Stimulated activated CD4-positive, alpha-beta T cell treated with anti-CD3 and anti-CD28 coated beads, Interleukin-15, amount 100 ng/mL, for 24 hours (primary cell): Measurements from ENCODE around the gene PKNOX2.
"Not testable (repeated sequence)": the region's sequence is repeated elsewhere in the genome, so short reads cannot be mapped to it uniquely, and the experiment has no call there.

Source experiments
- DNase-seq: peaks from one replicate; pipeline ENCODE4 v3.0.0-alpha.2; 2020

Gene PKNOX2

DNA sequence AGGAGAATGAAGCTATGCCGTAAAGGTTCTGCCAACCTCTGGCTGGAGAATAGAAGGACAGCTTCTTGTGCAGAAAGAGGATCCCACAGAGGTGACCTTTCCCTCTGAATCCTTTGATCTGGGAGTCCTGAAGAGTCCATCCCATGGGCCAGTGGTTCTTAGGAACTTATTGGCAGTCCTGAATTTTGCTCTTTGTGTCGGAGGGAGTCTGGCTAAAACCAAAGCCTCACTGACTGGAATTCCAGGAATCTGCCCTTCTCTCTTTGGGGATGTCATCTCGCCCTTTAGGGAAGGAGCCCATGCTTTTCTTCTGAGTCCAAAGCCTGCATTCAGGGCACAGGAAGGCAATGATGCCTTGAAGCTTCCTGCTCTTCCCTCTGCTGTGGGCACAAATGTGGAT lies 45.5 kb downstream of the PKNOX2 start:
- DNase-seq: no peak

DNA sequence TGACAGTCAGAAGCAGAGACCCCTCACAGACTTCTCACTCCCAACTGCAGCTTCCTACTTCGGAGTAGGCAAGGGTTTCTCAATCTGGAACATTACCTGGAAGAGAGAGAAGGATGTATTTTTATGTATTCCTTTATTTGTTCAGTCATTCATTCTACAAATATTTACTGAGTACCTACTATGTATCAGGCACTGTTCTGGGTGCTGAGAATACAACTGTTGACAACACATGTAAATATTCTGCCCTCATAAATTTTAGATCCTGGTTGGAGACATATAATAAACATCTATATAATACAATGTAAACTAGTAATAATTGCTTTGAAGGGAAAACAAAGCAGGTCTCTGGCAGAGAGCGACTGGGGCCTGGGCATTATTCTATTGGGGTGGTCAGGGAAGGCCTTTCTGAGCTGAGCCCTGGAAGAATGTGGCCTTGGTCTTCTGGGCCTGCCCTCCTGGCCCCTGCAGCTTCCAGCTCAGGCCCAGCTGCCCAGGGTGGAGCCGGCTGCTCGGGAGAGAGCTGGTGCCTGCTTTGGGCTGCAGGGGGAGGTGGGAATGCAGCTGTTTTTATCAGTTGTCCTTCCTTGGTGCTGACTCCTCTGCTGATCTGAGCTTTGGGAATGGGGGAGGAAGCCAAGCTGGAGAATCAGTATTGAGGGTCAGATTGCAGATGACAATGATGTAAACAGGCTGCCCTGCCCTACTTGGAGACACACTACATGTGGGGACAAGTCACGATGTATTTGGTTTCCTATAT lies 46.8 kb downstream of the PKNOX2 start:
- DNase-seq: no peak

DNA sequence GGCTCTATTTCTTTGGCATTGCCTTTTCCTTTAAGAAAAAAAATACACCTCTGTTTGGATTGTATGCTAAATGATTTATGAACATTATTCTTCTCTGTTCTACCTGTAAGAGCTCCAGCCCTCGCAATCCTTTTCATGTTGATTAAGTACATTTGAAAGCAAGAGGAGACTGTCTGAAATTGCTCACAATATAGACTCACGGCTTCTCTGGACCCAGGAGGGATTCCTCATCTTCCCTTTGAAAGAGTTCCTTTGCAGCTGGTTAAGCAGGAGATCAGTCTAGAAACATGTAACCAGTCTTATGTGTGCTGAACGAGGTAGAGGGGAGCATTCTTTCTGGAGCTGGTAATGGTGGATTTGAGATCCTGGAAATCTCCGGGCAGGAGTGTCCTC lies 47.4 kb downstream of the PKNOX2 start:
- no peak for DNase-seq

DNA sequence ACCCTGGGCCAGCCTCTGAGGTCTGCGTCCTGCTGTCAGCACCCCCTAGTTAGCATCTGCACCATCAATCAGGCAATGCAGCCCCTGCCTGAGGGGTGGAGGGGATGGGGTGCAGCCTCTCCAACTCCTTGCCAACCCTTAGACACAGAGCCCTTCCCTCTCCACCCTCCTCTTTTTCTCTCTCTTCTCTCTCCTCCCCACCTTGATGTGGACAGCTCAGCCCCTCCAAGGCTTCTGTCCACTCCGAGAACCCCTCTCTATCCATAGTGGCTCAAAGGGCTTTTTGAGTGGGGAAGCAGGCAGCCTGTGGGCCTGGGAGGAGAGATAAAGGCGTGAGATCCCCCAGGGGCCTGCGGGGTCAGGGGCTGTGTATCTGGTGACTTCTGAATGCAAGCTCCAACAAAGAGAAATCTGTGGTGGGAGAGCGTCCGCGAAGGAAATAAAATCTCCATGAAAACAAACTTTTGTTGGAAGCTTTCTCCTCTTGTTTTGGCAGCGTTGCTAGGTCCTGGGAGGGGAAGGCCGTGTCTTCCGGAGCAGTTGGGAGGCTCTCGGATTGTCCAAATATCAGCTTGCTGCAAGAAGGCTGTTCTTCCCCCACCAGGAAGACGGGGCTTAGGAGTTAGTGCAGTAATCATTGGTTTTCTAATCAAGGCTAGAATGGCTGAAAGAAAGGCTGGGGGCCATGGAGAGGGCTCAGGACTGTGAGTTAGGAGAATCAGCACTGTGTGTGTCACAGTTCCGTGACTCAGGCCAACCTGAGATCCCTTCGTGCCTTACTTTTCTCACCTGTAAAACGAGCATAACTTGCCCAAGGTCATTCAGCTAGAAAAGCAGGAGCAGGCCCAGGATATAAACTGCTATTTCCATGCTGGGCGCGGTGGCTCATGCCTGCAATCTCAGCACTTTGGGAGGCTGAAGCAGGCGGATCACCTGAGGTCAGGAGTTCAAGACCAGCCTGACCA lies 50.3 kb downstream of the PKNOX2 start:
- DNase-seq: no peak

DNA sequence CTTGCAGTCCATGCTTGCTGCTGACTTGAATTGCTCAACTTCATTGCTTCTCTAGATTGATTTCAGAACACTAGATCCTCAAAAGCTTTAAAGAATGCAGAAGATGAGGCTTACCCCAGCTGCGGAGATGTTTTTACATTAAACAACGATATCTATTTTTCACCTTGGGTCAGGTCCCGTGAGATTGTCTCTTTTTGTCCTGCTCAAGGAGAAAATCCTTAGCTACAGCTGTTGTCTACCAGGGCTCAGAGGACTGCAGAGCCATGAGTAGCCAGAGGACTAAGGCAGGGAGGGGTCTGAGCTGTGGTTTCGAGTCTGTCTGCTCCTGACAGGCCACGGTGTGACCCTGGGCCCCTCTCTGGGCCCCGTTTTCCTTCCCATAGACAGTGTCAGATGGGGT lies 51.4 kb downstream of the PKNOX2 start:
- DNase-seq: no peak

DNA sequence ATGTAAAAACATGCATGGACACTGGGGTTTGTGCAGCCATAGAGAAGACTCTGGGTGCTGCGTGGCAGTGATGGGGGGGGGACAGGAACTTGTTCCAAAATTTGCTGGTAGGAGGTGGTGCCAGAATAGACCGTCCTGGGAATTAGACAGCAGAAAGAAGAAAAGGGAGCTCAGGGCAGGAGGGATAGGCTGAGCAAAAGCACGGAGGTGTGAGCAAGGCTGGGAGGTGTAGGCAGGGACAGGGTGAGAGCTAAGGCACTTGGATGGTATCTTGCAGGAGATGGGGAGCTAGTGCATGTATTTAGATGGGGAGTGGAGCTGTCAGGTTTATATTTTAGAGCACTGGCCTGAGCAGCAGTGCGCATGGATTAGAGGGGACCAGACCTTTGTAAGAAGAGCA lies 53.8 kb downstream of the PKNOX2 start:
- DNase-seq: no peak

DNA sequence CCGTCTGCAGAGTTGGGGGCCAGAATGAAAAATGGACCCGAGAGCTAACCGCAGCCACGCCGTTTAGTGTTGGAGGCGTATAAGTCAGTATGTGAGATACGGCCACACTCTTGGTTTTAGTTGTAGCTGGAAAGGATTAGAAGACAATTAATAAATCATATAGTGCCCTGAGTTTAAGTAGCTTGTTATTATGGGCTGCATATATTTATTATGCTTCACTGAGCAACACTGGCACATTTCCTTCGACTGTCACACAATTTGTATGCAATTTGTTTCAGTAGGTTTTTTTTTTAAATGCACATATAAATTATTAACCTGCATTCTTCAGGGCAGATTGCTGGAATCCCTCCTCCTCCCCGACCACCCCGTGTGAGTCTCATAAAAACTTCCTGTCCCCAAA lies 56.9 kb downstream of the PKNOX2 start:
- DNase-seq: no peak

DNA sequence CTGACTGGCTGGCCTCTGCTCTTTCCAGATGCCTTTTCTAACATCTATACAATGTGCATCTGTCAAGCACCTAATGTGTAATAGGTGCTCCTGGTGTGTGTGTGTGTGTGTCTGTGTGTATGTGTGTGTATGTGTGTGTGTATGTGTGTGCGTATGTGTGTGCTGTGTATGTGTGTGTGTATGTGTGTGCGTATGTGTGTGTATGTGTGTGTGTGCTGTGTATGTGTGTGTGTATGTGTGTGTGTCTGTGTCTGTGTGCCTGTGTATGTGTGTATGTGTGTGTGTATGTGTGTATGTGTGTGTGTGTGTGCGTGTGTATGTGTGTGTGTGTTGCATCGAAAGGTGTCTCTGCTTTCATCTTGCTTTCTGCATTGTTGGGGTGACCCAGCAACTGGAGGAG lies 57.9 kb downstream of the PKNOX2 start:
- DNase-seq: no peak

DNA sequence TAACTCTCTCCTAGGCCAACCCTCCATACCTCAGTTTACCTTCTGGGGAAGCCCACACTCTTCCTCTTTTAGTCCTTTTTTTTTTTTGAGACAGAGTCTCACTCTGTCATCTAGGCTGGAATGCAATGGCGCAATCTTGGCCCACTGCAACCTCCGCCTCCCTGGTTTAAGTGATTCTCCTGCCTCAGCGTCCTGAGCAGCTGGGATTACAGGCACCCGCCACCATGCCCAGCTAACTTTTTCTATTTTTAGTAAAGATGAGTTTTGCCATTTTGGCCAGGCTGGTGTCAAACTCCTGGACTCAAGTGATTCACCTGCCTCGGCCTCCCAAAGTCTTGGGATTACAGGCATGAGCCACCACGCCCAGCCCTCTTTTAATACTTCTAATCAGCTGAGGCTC lies 58.6 kb downstream of the PKNOX2 start:
- DNase-seq: not testable (repeated sequence)

DNA sequence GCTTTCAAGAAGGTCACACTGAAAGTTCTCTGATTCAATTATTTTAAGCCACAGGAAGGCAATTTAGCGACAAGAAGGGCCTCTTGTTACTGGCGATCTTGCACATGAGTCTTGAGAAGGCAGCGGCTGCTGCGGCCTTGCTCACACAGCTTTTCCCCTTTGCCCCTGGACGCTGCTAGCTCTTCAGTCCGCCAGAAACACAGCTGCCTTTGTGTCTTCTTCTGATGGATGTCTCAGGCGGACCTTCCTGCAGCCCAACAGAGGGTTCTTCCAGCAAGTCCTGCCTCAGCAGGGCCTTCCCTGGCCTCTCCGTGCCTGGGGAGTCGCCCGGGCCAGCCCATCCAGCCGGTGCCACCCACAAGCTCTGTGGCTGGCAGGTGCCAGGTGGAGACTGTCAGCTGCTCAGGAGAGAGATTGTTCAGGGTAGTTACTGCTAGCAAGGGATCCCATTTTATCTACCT lies 59.4 kb downstream of the PKNOX2 start:
- no peak for DNase-seq

DNA sequence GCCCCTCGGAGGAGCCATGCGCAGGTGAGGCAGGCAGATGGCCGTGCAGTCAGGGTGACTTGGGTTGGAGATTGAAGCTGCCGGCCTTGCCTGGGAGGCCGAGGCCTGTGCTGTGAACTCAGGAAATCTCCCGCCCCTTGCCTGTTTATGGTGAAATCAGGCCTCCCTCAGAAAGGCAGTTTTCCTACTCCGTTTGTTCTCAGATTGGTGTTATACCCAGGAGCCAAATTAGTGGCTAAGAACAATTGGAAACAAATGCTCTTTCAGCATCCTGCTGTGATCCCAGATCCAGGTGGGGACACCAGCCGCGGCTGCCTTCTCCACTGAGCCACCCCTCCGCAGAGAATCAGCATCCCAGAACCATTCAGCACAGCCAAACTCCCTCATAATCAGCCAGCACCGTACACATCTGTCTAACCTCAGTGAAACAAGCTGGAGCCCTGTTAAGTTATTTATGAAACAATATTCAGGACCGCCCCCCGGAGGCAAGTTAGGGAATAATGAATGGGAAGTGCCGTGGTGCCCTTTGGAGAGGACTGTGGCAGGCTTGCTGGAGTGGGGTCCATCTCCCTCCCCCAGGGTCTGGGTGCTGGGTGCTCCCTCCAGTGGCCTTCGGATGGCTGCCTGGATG lies 60.0 kb downstream of the PKNOX2 start:
- peak; percentile 12 for DNase-seq

DNA sequence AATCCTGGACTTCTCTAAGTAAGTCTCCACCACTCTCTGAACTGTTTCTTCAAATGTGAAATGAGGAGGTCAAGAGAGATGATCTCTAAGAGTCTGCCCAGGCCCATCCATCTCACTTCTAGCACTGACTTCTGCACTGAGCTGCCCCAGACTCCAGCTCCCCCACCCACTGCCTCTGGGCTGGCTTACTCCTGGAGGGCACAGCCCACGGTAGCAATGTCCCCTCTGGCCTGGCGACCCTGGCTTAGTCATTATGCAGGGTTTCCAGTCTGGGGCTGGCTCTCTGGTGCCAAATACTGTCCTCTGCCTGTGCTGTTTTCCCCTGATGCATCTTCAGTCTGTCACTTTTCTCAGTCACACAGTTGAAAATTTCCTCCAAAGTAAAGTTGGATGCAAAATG lies 60.9 kb downstream of the PKNOX2 start:
- DNase-seq: no peak

DNA sequence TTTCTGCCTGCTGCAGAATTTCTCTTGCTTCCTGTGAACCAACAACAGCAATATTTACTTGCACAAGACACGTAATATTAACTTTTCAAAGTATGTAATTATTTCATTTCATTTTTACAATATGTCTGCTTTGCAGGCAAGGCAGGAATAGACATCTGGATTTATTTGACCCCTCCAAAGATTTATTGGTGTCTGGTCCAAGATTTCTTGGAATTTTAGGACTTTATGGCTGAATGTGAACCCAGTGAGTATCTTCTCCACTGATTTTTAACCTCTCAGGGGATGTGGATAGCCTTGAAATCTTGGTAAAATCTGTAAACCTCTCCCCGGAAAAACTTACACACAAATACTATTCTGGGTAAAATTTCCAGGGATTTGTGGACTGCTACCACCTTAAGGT lies 61.5 kb downstream of the PKNOX2 start:
- DNase-seq: no peak

DNA sequence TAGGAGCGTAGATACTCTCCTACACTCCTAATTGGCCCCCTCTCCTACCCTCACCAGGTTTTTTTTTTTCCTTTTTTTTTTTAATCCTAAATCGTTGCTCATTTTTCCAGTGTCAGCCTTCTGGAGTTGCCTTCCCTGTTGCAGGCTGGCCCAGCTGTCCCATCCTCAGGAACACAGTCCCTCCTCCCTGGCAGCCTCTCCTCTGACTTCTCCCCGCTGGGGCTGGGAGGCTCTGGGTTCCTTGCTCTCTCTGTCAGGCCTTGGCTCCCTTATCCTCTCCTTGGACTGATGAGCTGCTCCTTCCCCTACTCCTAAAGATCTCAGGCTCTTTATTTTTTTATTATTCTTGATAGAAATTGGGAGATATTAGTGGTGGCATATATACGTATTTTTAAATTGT lies 62.2 kb downstream of the PKNOX2 start:
- DNase-seq: no peak

DNA sequence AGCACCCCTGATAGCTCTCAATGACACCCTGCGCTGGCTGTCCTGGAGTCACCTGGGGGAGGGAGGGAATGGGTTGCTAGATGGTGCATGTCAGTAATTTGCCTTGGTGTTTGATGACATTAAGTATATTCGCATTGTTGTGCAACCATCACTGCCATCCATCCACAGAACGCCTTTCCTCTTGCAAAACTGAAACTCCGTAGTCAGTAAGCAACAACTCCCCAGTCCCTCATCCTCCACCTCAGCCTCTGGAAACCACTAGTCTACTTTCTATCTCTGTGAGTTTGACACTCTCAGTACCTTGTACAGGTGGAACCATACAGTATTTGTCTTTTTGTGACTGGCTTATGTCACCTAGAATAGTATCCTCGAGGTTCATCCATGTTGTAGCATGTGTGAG lies 62.6 kb downstream of the PKNOX2 start:
- DNase-seq: no peak

DNA sequence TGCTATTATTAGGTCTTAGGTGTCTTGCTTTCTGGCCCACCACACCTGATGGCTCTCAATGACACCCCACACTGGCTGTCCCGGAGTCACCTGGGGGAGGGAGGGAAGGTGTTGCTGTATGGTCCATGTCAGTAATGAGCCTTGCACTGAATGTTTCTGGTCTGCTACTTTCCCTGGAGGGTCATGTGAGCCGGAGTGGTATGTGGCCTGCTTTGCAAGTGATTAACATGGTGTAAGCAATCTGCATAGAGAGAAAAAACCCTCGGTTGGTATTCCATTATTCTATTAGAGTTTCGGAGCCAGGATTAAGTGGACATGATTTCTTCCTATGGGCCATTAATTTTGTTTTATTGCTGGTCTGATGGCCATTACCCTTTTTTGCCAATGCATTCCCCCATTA lies 63.9 kb downstream of the PKNOX2 start:
- no peak for DNase-seq

DNA sequence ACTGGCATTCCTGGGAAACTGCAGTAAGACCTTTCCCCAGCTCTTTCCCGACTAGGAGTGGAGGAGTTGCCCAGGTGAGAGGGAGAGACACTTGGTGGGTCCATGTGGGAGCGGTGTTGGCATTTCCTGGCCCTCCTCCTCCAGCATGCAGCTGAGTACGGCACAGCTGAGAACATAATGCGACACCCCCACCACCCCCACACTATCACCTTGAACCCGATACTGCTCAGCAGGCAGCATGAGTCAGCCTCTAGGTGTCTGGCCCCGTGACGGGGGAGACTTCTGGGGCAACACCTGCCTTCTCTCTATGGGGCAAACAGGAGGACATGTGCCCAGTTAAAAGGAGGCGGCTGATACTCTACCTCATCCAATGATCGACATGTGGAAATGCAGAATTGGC lies 64.4 kb downstream of the PKNOX2 start:
- DNase-seq: no peak

DNA sequence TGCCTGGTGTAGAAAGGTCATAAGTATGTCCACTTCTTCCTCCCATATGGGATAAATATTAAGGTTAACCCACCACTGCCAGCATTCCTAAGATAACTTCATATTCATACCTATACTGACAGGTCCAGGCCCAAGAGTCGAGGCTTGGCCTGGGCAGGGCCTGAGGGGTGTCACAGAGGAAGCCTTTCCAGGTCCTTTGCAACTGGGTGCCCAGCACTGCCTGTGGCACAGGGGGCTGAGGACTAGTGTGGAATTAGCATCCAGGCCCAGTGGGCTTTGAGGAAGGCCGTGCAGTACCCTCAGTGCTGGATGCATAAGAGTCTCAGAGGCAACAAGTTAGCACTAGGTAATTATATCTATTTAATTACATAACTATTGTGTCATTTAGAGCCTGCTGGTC lies 65.4 kb downstream of the PKNOX2 start:
- no peak for DNase-seq

DNA sequence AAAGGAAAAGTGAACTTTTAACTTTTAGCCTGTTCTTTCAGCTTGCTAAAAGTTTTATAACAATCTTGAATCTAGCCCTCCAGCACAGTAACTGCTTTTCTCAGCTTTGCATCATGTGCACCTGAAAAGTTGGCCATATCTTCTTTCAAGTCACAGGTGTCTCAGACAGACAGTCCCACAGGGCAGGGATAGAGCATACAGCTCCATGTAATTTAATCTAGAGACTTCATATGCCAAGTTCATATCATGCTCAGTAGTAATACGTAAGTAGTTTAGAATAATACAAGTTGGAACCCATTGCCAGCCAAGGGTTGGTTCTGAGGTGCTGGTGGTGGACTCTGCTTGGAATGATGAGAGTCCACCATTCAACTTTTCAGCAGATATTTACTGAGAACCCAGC lies 68.6 kb downstream of the PKNOX2 start:
- no peak for DNase-seq

DNA sequence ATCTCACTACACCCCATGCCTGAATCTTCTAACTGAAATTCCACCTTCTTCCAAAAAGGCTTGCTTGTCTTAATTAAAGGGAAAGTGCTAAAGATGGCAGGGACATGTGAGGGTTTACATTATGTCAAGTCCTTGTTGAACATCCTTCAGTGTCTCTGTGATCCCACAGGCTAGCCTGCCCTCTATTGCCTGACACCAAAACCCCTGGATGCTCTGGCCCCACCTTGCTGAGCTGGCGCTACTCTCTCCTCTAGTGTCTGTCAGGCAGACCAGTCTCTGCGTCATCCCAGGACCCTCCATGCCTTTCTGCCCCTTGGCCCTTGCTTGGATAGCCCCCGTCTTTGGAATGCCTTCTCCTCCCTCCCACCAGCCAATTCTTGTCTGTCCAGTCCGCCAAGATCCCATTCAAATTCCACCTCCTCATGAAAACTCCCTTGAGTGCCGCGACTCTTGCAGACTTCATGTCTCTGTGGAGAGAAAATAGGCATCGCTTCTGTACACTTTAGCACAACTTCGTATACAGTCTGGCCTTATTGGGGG lies 69.3 kb downstream of the PKNOX2 start:
- no peak for DNase-seq

DNA sequence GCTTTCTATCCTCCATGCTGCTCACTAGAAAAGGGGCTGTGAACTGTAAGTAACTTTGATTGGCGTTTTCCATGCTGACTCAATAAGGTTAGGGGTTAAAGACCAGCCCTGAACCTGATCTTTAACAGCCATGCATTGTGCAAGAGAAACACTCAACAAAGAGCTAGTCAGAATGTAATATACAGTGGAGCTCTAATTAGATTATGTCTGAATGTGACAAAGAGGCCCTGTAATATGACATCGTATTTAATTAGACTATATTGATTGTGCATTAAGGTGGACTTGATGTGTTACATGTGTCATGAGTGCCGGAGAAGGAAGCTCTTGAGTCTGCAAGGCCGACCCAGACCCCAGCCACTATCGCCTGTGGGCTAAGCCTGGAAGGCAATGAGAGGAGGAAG lies 70.5 kb downstream of the PKNOX2 start:
- no peak for DNase-seq

DNA sequence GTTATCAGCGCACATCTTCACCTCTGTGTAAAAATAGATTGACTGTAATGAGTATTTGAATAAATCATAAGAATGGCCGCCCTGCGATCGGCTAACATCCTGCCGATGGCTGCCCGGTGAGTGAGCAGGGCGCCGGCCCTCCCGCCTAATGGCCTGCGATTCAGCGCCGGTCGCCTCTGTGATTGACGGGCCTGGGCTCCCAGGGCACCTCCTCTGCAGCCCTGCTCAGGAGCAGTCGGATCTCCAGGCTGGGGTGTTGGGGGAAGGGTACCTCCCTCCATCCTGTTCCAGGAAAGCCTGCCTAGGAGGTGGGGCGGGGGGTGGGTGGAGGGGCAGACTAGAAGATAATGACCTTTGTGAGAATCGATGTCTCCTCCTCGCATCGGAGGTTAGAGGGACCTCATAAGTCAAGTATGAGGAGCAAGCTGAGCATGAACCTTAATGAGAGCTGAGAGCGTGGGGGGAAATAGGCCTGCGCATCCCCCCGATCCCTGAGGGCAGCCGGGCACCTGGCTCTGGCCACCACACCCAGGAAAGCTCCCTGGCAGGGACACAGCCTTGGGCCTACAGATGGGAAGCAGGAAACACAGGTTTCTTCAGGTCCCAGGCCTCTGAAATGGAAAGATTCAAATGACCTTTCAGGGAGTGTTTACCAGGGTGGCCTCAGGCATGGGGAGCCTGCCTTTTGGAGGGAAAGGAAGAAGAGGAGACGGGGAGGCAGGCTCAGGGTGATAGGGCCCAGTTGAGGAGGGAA lies 71.7 kb downstream of the PKNOX2 start:
- no peak for DNase-seq
